Smooth muscle cell of the brain vasculature (primary cell): ENCODE data around the gene ADARB1.
"Not testable (repeated sequence)": the region's sequence is repeated elsewhere in the genome, so short reads cannot be mapped to it uniquely, and the experiment has no call there.

Experiments used
- DNase-seq: peaks from one replicate; pipeline ENCODE4 v3.0.0-alpha.2; 2012; ENCODE audit warnings: low read depth, low spot score

Gene ADARB1, protein sequence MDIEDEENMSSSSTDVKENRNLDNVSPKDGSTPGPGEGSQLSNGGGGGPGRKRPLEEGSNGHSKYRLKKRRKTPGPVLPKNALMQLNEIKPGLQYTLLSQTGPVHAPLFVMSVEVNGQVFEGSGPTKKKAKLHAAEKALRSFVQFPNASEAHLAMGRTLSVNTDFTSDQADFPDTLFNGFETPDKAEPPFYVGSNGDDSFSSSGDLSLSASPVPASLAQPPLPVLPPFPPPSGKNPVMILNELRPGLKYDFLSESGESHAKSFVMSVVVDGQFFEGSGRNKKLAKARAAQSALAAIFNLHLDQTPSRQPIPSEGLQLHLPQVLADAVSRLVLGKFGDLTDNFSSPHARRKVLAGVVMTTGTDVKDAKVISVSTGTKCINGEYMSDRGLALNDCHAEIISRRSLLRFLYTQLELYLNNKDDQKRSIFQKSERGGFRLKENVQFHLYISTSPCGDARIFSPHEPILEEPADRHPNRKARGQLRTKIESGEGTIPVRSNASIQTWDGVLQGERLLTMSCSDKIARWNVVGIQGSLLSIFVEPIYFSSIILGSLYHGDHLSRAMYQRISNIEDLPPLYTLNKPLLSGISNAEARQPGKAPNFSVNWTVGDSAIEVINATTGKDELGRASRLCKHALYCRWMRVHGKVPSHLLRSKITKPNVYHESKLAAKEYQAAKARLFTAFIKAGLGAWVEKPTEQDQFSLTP

DNA sequence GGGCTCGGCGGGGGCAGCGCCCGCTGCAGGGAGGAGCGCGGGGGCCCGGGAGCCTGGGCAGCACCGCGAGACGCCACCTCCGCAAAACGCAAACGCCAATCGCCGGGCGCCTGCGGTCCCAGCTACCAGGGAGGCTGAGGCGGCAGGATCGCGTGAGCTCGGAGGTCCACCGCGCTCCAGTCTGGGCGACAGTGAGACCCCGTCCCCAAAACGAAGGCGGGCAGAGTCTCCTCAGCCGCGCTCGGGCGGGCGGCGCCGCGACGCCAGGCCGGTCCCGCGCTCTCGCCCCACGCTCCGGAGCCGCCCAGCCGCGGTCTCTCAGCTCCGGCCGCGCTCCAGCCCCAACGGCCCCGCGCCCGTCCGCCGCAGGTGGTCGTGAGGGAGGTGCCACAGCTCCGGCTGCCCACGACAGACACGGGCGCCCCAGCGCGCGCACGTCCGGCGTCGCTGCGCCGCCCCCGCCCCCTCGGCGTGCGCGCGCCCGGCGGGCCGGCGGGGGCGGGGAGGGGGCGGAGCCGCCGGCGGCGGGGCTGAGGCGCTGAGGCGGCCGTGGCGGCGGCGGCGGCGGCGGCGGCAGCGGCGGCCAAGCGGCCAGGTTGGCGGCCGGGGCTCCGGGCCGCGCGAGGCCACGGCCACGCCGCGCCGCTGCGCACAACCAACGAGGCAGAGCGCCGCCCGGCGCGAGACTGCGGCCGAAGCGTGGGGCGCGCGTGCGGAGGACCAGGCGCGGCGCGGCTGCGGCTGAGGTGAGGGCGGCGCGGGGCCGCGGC, at the start of gene ADARB1:
ADARB1 (plus strand) TSS at position 533 of the 770 bp plus-strand sequence. CDS start 97,077 bp downstream, outside the sequence.
- DNase-seq, result no peak

GRCh38 chr21:45026066-45026745, 48.2 kb upstream of the ADARB1 start:
- DNase-seq, result no peak

DNA sequence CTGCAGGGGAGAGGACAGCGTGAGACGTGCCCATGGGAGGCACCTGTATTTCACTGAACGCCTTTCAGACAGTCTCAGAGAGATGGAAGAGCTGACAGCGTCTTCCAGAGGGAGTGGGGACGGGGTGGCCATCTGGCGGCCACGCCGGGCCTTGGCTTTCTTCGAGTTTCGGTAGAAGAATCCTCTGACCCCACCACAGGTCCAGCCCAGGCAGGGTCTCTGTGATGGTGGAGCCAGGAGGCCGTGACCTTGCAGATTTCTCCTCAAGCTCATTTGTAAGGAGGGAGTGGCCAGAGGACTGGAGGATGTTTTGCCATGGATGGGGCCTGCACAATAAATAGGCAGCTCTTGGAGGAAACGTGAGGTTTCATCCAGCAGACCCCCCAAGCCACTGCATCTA, 47.6 kb upstream of the ADARB1 start:
- no peak for DNase-seq

- no peak for DNase-seq
Measured at GRCh38 chr21:45027241-45028196, 46.9 kb upstream of the ADARB1 start.

DNA sequence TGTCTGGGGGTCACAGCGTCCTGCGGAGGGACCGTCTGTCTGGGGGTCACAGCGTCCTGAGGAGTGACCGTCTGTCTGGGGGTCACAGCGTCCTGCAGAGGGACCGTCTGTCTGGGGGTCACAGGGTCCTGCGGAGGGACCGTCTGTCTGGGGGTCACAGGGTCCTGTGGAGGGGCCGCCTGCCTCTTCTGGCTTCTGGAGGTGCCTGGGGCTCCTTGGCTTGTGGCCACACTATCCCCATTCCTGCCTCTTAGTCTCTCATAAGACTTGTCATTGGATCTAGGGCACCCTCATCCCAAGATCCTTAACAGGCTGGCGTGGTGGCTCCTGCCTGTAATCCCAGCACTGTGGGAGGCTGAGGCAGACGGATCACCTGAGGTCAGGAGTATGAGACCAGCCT, 45.7 kb upstream of the ADARB1 start:
- not testable (repeated sequence) for DNase-seq

DNA sequence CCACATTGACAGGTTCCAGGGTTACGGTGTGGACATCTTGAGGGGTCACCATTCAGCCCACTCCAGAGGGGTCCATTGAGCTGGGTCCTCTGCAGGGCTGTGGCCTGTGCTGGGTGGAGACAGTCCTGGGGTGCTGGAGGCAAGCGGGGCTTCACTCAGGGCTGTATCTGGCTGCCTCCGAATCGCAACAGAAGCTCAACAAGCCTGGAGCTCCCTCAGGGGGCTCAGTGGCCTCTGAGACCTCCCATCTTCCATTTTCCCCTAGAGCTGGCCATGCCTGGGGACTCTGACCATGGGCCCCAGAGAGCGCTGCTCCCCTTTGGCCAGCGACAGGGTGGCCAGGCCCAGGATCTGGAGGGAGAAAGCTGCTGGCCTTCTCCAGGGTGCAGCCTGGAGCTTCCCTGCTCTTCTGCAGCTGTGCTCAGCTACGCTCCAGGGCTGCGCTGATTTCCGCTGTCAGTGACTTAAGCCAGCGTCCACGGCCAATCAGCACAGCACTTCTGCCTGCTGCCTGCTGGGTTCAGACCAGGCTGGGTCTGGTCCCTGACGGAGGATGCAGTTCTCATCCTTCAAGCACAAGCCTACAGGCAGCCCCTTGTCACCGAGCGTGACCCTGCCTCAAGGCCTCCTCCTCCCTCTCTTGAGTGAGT, 45.0 kb upstream of the ADARB1 start:
- no peak for DNase-seq

DNA sequence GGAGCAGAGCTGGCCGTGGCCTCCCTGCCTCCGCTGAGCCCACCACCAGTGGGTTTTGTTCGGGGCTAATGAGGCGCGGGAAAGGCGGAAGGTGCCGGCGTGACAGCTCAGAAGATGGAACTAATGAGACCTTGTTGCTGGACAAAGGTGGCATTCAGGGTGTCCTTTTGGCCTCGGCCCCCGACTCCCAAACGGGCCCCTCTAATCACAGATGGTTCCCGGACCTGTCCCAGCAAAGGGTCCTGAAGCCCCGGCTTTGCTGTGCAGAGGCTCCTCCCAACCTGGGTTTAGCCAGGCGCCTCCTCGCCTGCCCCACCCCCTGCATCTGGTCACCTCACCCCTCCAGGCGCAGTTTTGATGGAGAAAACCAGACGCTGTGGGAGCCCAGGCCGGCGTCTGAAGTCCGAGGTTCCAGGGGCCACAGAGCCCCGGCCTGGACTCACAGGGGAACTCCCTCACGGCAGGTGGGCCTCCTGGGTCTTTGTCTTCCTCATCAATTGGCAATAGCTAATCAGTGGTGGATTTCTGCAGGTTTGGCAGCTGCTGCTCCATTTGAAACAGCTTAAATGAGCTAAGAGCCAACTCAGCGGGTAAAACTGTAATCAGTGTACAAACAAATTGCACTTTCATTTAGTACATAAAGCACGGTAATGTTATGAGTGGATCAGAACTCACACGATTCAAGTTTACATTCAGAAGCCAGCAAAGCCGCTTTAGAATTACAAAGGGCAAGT, 44.3 kb upstream of the ADARB1 start:
- DNase-seq, result no peak

DNA sequence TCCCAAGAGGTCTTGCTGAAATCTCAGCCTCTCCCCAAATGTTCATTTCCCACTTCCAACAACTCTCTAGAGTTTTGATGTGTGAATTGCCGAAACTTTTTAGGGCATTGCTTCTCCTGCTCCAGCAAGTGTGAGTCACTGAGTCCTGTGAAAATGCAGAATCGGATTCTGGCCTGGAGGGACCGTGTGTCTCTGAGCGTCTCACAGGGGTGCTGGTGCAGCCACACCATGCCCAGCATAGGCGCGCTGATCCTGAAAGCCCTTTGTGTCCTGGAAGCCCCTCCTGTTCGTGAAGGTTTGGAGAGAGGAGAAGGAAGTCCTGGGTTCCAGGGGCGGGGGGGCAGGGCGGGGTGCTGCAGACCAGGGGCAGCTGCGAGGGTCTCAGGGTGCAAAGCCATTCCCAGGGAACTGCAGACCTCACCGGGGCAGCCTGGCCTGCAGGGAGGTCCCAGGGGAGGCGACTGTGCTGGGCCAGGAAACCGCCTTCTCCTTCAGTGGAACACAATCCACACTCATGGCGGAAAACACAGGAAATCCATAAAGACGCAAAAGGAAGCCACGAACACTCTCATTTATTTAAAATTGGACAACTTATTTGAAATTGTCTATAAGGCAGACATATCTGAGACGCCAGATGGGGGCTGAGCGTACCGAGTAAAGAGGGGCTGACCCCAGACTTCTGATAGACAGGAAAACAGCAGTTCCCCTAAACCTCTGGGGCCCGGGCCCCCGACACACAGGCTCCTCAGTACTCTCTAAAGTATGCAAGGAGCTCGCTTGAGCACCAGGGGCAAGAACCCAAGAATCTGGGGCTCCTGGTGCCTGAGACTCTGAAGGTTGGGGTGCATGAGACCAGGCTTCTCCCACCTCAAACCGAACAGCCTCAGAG, 43.5 kb upstream of the ADARB1 start:
- no peak for DNase-seq

DNA sequence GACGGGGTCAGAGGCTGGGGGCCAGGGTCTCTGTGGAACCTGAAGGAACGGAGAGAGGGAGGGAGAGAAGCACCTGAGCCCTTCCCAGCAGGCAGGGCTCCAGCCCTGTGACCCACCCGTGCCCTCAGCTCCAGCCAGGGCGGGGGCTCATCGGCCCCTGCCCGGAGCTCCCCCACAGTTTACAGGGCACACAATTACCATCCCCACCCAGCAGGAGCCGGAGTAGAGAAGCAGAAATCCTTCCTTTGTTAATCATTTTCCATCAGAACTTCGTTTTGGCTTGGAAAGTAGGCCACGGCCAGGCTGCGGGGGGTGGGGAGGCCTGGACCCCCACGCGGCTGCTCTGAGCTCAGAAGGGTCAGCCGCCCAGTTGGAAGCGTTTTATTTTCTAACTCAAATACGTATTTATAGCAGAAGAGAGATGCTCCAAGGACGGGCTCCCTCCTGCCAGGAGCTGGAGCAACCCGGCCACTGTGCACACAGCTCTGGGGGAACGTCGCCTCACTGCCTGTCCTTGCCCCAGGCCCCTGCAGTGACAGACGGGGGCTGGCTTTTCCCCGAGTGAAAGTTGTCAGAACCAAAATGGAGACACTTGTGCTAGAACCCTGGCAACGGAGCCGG, 42.7 kb upstream of the ADARB1 start:
- DNase-seq, result no peak

GRCh38 chr21:45032332-45032731, 42.0 kb upstream of the ADARB1 start:
- no peak for DNase-seq

DNA sequence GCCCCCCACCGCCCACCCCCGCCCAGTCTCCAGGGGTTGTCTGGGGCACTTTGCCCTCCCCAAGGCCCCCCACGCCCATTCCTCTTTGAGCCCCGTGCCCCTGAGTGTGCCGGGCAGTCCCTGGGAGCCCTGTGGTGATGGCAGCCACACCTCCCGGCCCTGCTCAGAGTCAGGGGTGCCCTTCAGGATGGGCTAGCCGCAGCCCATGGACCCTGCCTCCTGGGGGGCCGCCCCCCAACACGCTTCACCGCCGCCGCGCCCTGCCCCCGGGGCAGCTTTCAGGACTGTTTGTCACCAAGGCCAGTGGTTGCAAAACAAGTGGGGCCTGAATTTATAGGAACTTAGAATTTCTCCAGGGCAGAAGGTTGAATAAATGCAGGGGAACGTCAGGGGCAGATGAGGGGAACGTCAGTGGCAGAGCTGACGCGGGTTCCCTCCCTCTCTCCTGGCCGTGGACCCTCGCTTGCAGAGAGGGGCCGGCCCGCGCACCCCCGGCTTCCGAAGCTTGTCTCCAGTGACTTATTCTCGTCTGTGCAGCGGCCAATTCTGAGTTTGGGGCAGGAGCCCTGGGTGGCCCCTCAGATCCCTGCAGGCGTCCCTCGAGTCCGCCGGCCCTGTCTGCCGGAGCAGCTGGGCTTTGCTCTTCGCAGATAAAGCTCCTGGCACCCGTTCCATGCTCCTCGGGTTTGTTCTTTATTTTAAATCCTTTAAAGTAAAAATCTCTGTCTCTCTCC, 41.2 kb upstream of the ADARB1 start:
- DNase-seq, result no peak

DNA sequence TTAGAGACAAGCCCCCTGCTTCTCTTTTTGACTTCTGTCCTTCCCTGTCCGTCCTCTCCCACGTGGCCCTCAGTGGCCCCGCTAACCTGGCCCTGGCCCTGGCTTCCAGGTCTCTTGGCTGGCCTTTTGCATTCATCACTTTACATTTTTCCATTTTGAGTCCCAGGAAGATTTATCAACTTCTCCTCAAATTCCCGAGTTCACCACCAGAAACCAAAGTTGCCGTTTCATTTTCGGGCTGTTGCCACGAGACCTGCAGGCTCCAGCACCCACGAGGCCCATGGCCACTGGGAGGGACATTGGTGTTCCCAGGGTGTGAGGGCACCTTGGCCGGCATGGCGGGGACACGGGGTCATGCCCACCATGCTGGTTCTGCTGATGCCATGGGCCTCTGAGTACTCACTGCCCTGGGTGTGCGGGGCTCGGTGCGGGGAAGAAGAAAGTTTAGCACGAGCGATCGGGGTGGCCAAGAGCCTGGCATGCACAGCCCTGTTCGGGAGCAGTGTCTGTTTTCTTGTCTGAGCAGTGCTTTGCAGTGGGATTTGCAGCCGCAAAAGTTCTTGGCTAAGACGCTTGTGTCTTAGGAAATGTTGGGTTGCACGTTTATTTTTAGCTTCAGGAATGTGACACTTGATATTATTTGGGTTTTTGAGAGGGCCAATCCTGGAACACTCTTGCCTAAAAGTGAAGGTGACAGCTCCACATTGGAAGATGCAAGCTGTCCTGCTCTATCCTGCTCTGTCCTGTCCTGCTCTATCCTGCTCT, 40.4 kb upstream of the ADARB1 start:
- DNase-seq, result no peak

DNA sequence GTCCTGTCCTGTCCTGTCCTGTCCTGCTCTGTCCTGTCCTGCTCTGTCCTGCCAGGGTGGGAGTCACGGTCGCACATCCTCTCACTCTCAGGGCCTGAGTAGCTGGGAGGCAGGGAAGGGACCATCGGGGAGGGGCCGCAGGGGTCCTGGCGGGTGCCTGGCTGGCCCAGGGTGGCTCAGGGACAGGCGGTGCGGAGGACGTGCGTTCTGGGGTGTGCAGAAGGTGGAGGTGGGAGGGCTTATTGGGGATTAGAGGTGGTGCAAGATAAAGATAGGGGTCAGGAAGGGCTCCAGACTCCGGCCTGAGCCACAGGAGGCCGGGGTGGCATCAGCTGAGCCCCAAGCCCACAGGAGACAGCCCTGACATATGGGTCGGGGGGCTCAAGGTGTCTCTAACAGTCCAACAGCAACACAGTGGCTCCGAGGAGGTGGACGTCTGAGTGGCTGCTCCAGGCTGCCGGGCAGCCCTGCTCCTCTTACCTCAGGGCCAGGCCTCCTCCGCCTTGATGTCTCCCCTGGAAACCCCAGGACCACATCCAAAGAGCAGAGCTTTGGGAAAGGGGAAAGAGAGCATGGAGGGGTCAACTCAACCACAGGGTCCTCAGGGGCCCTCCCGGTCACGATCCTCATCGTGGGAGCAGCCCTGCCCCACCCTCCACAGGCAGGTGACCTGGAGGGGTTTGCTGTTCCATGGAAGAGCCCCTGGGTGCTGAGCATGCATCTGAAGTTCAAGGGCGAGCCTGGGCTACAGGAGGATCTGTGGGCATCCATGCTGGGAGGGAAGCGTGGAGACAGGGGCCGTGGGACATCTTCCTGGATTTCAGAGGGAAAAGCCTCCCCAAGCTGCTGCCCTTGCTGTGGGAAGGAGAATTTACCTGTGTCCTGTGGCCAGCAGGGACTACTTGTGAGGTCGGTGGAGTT, 39.6 kb upstream of the ADARB1 start:
- DNase-seq, result no peak

GRCh38 chr21:45035477-45035848, 38.9 kb upstream of the ADARB1 start:
- DNase-seq, result no peak

DNA sequence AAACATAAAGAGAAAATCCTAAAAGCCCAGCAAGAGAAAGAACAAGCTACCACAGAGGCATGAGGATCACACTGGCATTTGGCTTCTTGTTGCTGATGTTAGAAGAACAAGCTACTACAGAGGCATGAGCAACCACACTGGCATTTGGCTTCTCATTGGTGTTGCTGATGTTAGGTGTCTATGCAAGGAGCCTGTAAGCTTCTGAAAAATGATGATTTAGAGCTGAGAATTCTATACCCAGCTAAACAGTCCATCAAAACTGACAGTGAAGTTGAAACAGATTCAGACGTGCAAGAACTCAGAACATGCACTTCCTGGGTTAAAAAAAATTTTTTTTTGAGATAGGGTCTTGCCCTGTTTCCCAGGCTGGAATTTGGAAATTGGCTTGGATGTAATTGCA, 37.8 kb upstream of the ADARB1 start:
- no peak for DNase-seq
